ENCODE results near the gene ADARB1.

ADARB1 gene

DNA sequence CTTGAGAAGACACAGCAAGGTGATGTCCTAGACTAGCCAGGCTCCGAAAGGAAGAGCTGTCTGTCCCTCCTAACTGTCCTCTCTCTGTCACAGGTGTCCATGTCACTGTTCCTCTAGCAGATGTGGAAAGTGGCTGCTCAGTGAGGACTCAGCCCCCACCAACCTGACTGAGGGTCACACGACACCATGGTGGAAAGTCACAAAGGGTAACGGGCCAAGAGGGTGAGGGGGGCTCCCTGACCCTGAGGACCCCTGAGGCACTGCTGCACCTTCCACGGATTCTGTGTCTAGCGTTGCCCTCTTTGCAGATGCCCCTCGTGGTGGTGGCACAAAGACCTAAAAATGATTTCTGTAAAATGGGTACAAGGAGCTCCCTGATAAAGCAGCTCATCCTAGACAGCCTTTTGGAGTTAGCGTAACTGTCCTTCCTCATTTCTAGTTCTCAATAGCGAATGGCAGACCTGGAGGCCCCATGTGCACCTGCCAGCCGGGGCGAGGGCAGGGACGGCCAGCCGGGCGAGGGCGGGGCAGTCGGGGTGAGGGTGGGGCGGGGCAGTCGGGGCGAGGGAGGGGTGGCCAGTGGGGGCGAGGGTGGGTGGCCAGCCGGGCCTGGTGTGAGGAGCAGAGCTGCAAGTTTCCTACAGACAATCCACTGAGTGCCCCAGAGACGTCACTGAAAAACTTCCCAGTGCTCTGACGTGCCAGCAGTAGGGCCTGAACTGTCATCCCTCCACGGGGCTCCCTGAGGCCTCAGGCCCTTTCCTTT, 189.9 kb downstream of the ADARB1 start:
- no peaks in the 10 kb centered on the region for H3K4me1 ChIP-seq (ENCODE audit: control insufficient read depth, insufficient read depth, low read length)
- CTCF ChIA-PET, result no interaction called here
- no peak overlapping the region for H3K27ac ChIP-seq (ENCODE audit: extremely low read depth, low read depth, low read length)
- TF ChIP-seq HOXD13 (CRISPR knock-in tag; IDR thresholded peaks at IDR 0.05; ENCODE audit: borderline replicate concordance), result no peak
- no peak for TF ChIP-seq HOXC10 (CRISPR knock-in tag; IDR thresholded peaks at IDR 0.05)
- TF ChIP-seq PATZ1 (tag by site-specific recombination; IDR thresholded peaks at IDR 0.05), result no peak
- TF ChIP-seq ZNF26 (tag by site-specific recombination; IDR thresholded peaks at IDR 0.05), result no peak
- no peak for TF ChIP-seq KLF8 (tag by site-specific recombination; IDR thresholded peaks at IDR 0.05)
- TF ChIP-seq GLIS1 (tag by site-specific recombination; IDR thresholded peaks at IDR 0.05), result no peak
- no peak for TF ChIP-seq KLF7 (tag by site-specific recombination; IDR thresholded peaks at IDR 0.05; ENCODE audit: borderline replicate concordance)
- no peak for TF ChIP-seq ZBTB17 (tag by site-specific recombination; IDR thresholded peaks at IDR 0.05)
- TF ChIP-seq YY2 (tag by site-specific recombination; IDR thresholded peaks at IDR 0.05), result no peak
- TF ChIP-seq, protein P1, sequence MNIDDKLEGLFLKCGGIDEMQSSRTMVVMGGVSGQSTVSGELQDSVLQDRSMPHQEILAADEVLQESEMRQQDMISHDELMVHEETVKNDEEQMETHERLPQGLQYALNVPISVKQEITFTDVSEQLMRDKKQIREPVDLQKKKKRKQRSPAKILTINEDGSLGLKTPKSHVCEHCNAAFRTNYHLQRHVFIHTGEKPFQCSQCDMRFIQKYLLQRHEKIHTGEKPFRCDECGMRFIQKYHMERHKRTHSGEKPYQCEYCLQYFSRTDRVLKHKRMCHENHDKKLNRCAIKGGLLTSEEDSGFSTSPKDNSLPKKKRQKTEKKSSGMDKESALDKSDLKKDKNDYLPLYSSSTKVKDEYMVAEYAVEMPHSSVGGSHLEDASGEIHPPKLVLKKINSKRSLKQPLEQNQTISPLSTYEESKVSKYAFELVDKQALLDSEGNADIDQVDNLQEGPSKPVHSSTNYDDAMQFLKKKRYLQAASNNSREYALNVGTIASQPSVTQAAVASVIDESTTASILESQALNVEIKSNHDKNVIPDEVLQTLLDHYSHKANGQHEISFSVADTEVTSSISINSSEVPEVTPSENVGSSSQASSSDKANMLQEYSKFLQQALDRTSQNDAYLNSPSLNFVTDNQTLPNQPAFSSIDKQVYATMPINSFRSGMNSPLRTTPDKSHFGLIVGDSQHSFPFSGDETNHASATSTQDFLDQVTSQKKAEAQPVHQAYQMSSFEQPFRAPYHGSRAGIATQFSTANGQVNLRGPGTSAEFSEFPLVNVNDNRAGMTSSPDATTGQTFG (tag by site-specific recombination; IDR thresholded peaks at IDR 0.05; ENCODE audit: borderline replicate concordance), result no peak
- TF ChIP-seq, protein P2, sequence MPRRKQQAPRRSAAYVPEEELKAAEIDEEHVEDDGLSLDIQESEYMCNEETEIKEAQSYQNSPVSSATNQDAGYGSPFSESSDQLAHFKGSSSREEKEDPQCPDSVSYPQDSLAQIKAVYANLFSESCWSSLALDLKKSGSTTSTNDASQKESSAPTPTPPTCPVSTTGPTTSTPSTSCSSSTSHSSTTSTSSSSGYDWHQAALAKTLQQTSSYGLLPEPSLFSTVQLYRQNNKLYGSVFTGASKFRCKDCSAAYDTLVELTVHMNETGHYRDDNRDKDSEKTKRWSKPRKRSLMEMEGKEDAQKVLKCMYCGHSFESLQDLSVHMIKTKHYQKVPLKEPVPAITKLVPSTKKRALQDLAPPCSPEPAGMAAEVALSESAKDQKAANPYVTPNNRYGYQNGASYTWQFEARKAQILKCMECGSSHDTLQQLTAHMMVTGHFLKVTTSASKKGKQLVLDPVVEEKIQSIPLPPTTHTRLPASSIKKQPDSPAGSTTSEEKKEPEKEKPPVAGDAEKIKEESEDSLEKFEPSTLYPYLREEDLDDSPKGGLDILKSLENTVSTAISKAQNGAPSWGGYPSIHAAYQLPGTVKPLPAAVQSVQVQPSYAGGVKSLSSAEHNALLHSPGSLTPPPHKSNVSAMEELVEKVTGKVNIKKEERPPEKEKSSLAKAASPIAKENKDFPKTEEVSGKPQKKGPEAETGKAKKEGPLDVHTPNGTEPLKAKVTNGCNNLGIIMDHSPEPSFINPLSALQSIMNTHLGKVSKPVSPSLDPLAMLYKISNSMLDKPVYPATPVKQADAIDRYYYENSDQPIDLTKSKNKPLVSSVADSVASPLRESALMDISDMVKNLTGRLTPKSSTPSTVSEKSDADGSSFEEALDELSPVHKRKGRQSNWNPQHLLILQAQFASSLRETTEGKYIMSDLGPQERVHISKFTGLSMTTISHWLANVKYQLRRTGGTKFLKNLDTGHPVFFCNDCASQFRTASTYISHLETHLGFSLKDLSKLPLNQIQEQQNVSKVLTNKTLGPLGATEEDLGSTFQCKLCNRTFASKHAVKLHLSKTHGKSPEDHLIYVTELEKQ (tag by site-specific recombination; IDR thresholded peaks at IDR 0.05; ENCODE audit: borderline replicate concordance), result no peak
- TF ChIP-seq ZNF707 (tag by site-specific recombination; IDR thresholded peaks at IDR 0.05), result no peak
- no peak for TF ChIP-seq ZNF157 (tag by site-specific recombination; IDR thresholded peaks at IDR 0.05)
- TF ChIP-seq ZNF24 (tag by site-specific recombination; IDR thresholded peaks at IDR 0.05), result no peak
- TF ChIP-seq ZFP3 (tag by site-specific recombination; IDR thresholded peaks at IDR 0.05; ENCODE audit: low read depth), result no peak
- TF ChIP-seq ZNF558 (tag by site-specific recombination; IDR thresholded peaks at IDR 0.05), result no peak
- TF ChIP-seq, protein P3, sequence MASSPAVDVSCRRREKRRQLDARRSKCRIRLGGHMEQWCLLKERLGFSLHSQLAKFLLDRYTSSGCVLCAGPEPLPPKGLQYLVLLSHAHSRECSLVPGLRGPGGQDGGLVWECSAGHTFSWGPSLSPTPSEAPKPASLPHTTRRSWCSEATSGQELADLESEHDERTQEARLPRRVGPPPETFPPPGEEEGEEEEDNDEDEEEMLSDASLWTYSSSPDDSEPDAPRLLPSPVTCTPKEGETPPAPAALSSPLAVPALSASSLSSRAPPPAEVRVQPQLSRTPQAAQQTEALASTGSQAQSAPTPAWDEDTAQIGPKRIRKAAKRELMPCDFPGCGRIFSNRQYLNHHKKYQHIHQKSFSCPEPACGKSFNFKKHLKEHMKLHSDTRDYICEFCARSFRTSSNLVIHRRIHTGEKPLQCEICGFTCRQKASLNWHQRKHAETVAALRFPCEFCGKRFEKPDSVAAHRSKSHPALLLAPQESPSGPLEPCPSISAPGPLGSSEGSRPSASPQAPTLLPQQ (tag by site-specific recombination; IDR thresholded peaks at IDR 0.05), result no peak
- POLR2A ChIA-PET, result no interaction called here
- peaks cover 0 to 48% of the 10 kb centered on the region in 2 experiments; a peak in 2 of 3 replicates for H3K36me3 ChIP-seq (ENCODE audit: control insufficient read depth in 2 of 2, insufficient read depth in 1 of 2, low read length in 2 of 2)
- no peaks in the 10 kb centered on the region for H3K9me3 ChIP-seq (ENCODE audit: control insufficient read depth, insufficient read depth, low read depth, low read length)
- H3K4me3 ChIP-seq (ENCODE audit: low read depth, low read length), result no peak overlapping the region
